Neural cell (in vitro differentiated cells): ENCODE data around the gene SORCS1. TPM values are rescaled to one million over a fixed set of nuclear protein-coding genes. Genes with fewer than 3 reads are reported as not detected.

Experiments
- H2AFZ ChIP-seq: fragments of 200-600, 300-800 bp; sonication (generic), shearing (Covaris generic); 2 replicates; pipeline ENCODE4 v1.6.0; 2014; ENCODE audit warnings: low read depth, mild to moderate bottlenecking, antibody characterized with exemption, low read length, moderate library complexity
- H3F3A ChIP-seq: fragments of 200-600 bp; shearing (Covaris generic); 2 replicates; pipeline ENCODE4 v1.6.1; 2016; ENCODE audit warnings: mild to moderate bottlenecking, moderate library complexity, mixed read lengths, antibody characterized with exemption, low read length; ENCODE audit not compliant: insufficient read depth, poor library complexity, severe bottlenecking
- H3K27ac ChIP-seq: fragments of 200-600, 300-800 bp; sonication (generic), shearing (Covaris generic); 2 replicates; pipeline ENCODE4 v1.5.1; 2014; ENCODE audit warnings: mild to moderate bottlenecking, low read length, moderate library complexity
- H3K27me3 ChIP-seq: fragments of 300-800, 200-600 bp; sonication (generic), shearing (Covaris generic); 2 replicates; pipeline ENCODE4 v1.6.0; 2014; ENCODE audit warnings: mild to moderate bottlenecking, low read depth, low read length, moderate library complexity; ENCODE audit not compliant: insufficient read depth
- H3K36me3 ChIP-seq: fragments of 300-800, 200-600 bp; sonication (generic), shearing (Covaris generic); 2 replicates; pipeline ENCODE4 v1.5.1; 2014; ENCODE audit warnings: mild to moderate bottlenecking, antibody characterized with exemption, low read length, moderate library complexity; ENCODE audit not compliant: insufficient read depth
- H3K4me2 ChIP-seq: fragments of 300-800, 200-600 bp; sonication (generic), shearing (Covaris generic); 2 replicates; pipeline ENCODE4 v1.6.0; 2014; ENCODE audit warnings: mild to moderate bottlenecking, low read length
- H3K4me3 ChIP-seq: fragments of 300-800, 200-600 bp; sonication (generic), shearing (Covaris generic); 2 replicates; pipeline ENCODE4 v1.5.1; 2014; ENCODE audit warnings: mild to moderate bottlenecking, low read length, moderate library complexity
- H3K79me2 ChIP-seq: fragments of 200-600 bp; shearing (Covaris generic); replicated peaks from 2 replicates; pipeline ENCODE4 v1.6.0; 2014; ENCODE audit warnings: mild to moderate bottlenecking, low read length, moderate library complexity; ENCODE audit not compliant: insufficient read depth
- H3K9ac ChIP-seq: fragments of 300-800, 200-600 bp; sonication (generic), shearing (Covaris generic); 2 replicates; pipeline ENCODE4 v1.6.1; 2016; ENCODE audit warnings: mild to moderate bottlenecking, low read length, mixed read lengths
- H3K9me2 ChIP-seq: fragments of 200-600 bp; shearing (Covaris generic); 2 replicates; pipeline ENCODE4 v1.6.1; 2016; ENCODE audit warnings: mild to moderate bottlenecking, low read length, mixed read lengths; ENCODE audit not compliant: insufficient read depth
- H3K9me3 ChIP-seq: fragments of 200-600, 300-800 bp; sonication (generic), shearing (Covaris generic); 2 replicates; pipeline ENCODE4 v1.6.1; 2016; ENCODE audit warnings: mild to moderate bottlenecking, mixed run types, low read length, moderate library complexity, mixed read lengths
- H4K20me1 ChIP-seq: fragments of 200-600 bp; shearing (Covaris generic); 2 replicates; pipeline ENCODE4 v1.6.1; 2016; ENCODE audit warnings: mild to moderate bottlenecking, mixed run types; ENCODE audit not compliant: insufficient read depth
- CTCF ChIP-seq: fragments of 450-650 bp; IDR thresholded peaks from 2 replicates; pipeline ENCODE4 v1.5.1; 2014; ENCODE audit warnings: antibody characterized with exemption, mild to moderate bottlenecking, moderate library complexity; ENCODE audit not compliant: poor library complexity, severe bottlenecking
- EP300 ChIP-seq: fragments of 450-650 bp; conservative IDR thresholded peaks from 2 replicates; pipeline ENCODE4 v1.6.1; 2014; ENCODE audit warnings: antibody characterized with exemption, mild to moderate bottlenecking, moderate library complexity; ENCODE audit not compliant: poor library complexity, severe bottlenecking
- EZH2 ChIP-seq: fragments of 200-600, 300-800 bp; shearing (Covaris generic), sonication (generic); IDR thresholded peaks from 2 replicates; pipeline ENCODE4 v1.6.1; 2014; ENCODE audit warnings: antibody characterized with exemption, low read length, borderline replicate concordance, mild to moderate bottlenecking; ENCODE audit not compliant: insufficient read depth, poor library complexity, severe bottlenecking
- MXI1 ChIP-seq: fragments of 450-650 bp; conservative IDR thresholded peaks from 2 replicates; pipeline ENCODE4 v1.6.1; 2014; ENCODE audit warnings: antibody characterized with exemption, mild to moderate bottlenecking; ENCODE audit not compliant: poor library complexity, severe bottlenecking
- POLR2AphosphoS5 ChIP-seq: IDR thresholded peaks from 2 replicates; pipeline ENCODE4 v1.6.1; 2012
- RAD21 ChIP-seq: fragments of 450-650 bp; conservative IDR thresholded peaks from 2 replicates; pipeline ENCODE4 v1.6.1; 2014; ENCODE audit warnings: antibody characterized with exemption, mild to moderate bottlenecking, moderate library complexity
- SMC3 ChIP-seq: fragments of 450-650 bp; conservative IDR thresholded peaks from 2 replicates; pipeline ENCODE4 v1.6.1; 2014; ENCODE audit warnings: antibody characterized with exemption, mild to moderate bottlenecking, moderate library complexity; ENCODE audit not compliant: poor library complexity
- TAF1 ChIP-seq: IDR thresholded peaks from 2 replicates; pipeline ENCODE4 v1.6.1; 2012; ENCODE audit warnings: low read depth
- polyA plus RNA-seq: library from polyadenylated mRNA; depleted of rRNA; stranded (reverse); fragments of >200 nt; gene quantifications from 2 replicates; pipeline ENCODE4 v1.2.3, GENCODE V29; 2014
- TF ChIP-seq, protein P1 (sequence below): IDR thresholded peaks from 2 replicates; pipeline ENCODE4 v1.6.1; 2012; ENCODE audit warnings: borderline replicate concordance

The SORCS1 gene
- polyA plus RNA-seq, 1 donor from 2014 or later, result 27.0 TPM

- no peak overlapping the region for H3K9ac ChIP-seq
- H3K27ac ChIP-seq, result no peak overlapping the region
- no peak for TF ChIP-seq TAF1
- TF ChIP-seq, protein P1, sequence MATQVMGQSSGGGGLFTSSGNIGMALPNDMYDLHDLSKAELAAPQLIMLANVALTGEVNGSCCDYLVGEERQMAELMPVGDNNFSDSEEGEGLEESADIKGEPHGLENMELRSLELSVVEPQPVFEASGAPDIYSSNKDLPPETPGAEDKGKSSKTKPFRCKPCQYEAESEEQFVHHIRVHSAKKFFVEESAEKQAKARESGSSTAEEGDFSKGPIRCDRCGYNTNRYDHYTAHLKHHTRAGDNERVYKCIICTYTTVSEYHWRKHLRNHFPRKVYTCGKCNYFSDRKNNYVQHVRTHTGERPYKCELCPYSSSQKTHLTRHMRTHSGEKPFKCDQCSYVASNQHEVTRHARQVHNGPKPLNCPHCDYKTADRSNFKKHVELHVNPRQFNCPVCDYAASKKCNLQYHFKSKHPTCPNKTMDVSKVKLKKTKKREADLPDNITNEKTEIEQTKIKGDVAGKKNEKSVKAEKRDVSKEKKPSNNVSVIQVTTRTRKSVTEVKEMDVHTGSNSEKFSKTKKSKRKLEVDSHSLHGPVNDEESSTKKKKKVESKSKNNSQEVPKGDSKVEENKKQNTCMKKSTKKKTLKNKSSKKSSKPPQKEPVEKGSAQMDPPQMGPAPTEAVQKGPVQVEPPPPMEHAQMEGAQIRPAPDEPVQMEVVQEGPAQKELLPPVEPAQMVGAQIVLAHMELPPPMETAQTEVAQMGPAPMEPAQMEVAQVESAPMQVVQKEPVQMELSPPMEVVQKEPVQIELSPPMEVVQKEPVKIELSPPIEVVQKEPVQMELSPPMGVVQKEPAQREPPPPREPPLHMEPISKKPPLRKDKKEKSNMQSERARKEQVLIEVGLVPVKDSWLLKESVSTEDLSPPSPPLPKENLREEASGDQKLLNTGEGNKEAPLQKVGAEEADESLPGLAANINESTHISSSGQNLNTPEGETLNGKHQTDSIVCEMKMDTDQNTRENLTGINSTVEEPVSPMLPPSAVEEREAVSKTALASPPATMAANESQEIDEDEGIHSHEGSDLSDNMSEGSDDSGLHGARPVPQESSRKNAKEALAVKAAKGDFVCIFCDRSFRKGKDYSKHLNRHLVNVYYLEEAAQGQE, result no peak
- TF ChIP-seq SMC3, result no peak
- no peak for TF ChIP-seq MXI1
- no peak for TF ChIP-seq CTCF
- no peak for TF ChIP-seq RAD21
- no peak for TF ChIP-seq POLR2AphosphoS5
- TF ChIP-seq EP300, result no peak
- no peak for TF ChIP-seq EZH2
- H3K79me2 ChIP-seq, result no peaks in the 10 kb centered on the region
- H3F3A ChIP-seq, result no peaks in the 10 kb centered on the region
- no peaks in the 10 kb centered on the region for H3K27me3 ChIP-seq
- no peaks in the 10 kb centered on the region for H3K9me2 ChIP-seq
- H3K9me3 ChIP-seq, result no peaks in the 10 kb centered on the region
- no peaks in the 10 kb centered on the region for H4K20me1 ChIP-seq
- no peaks in the 10 kb centered on the region for H3K36me3 ChIP-seq
- no peak overlapping the region for H2AFZ ChIP-seq
- H3K4me2 ChIP-seq, result no peak overlapping the region
- no peak overlapping the region for H3K4me3 ChIP-seq
Observed at GRCh38 chr10:106765928-106766327, 398.6 kb downstream of the SORCS1 start.

DNA sequence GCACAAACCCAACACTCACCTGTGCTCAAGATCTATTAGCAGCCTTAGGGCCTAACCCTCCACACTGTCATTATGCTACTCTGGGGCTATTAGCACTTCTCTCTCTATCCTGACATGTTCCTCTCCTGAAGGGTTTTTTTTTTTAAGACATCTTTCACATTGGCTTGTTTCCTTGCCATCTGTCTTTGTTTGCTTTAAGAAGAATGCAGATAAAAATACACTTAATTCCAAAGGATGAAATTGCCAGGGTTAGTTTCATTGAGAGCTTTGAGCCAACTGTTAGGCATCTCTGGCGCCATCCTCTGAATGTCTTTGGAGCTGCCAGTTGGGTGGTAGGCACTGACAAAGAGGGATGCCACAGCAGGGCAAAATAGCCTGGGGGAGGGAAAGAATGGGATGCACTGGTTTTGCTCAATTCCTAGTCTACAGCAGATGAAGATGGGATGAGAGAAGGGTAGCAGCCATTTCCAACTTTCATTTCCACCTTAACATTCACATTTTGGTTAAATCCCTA is 399.2 kb downstream of the SORCS1 start:
- Histone ChIP-seq H3K9ac (no peak overlapping the region), H3K4me2 (no peak overlapping the region)

More for the DNA sequence above, 399.2 kb downstream of the SORCS1 start:
- no peaks in the 10 kb centered on the region for H4K20me1 ChIP-seq
- H3K9me3 ChIP-seq, result no peaks in the 10 kb centered on the region
- H3K4me3 ChIP-seq, result no peak overlapping the region
- H3K27ac ChIP-seq, result no peak overlapping the region
- H3K36me3 ChIP-seq, result no peaks in the 10 kb centered on the region
- H3F3A ChIP-seq, result no peaks in the 10 kb centered on the region
- H3K79me2 ChIP-seq, result no peaks in the 10 kb centered on the region
- no peak overlapping the region for H2AFZ ChIP-seq
- H3K27me3 ChIP-seq, result no peaks in the 10 kb centered on the region
- TF ChIP-seq, protein P1, result no peak
- no peak for TF ChIP-seq MXI1
- TF ChIP-seq TAF1, result no peak
- TF ChIP-seq EP300, result no peak
- TF ChIP-seq EZH2, result no peak
- TF ChIP-seq CTCF, result no peak
- no peak for TF ChIP-seq SMC3
- no peak for TF ChIP-seq RAD21
- no peak for TF ChIP-seq POLR2AphosphoS5
- H3K9me2 ChIP-seq, result no peaks in the 10 kb centered on the region
